IMR-90 (cell line): ENCODE results near the gene TMC8. TPM values are rescaled to one million over a fixed set of nuclear protein-coding genes. Genes with fewer than 3 reads are reported as not detected.

ENCODE experiments used
- ATAC-seq: fragments of 200-7000 bp; cut with Tn5 transposase; 2 replicates; pipeline ENCODE4 v1.9.1; 2020; ENCODE audit warnings: low read depth, mild to moderate bottlenecking, moderate library complexity
- BruUV-seq: library from RNA; stranded (reverse); fragments of 400-500 nt; replicated peaks from 2 replicates; lab custom pipeline; 2021; lab: Mats Ljungman, UMichigan
- CTCF ChIA-PET: fragments of 300-600 bp; formaldehyde crosslinking; extraction: SDS; loops from one replicate; lab custom pipeline; 2021; ENCODE audit warnings: antibody characterized with exemption; lab: Yijun Ruan, JAX
- POLR2A ChIA-PET: fragments of 300-600 bp; sonication (Branson Sonifier 250); formaldehyde crosslinking; loops from one replicate; lab custom pipeline; 2022; ENCODE audit warnings: antibody characterized with exemption; ENCODE audit not compliant: unreplicated experiment; lab: Charles Lee
- DNase-seq: peaks from one replicate; pipeline ENCODE4 v3.0.0; 2013
- H2AFZ ChIP-seq: replicated peaks from 2 replicates; pipeline ENCODE3; 2013; ENCODE audit warnings: low read length, mild to moderate bottlenecking; ENCODE audit not compliant: poor library complexity
- H2AK5ac ChIP-seq: 2 replicates; pipeline ENCODE4 v1.6.1; 2013; ENCODE audit warnings: low read depth, low read length, inconsistent platforms
- H2AK9ac ChIP-seq: replicated peaks from 2 replicates; pipeline ENCODE3; 2013; ENCODE audit warnings: mild to moderate bottlenecking, low read depth, low read length, moderate library complexity; ENCODE audit not compliant: poor library complexity
- H2BK120ac ChIP-seq: 2 replicates; pipeline ENCODE4 v1.6.1; 2013; ENCODE audit warnings: low read depth, low read length, inconsistent platforms
- H2BK15ac ChIP-seq: 3 replicates; pipeline ENCODE4 v1.6.1; 2013; ENCODE audit warnings: low read depth, low read length, inconsistent platforms
- H2BK20ac ChIP-seq: 2 replicates; pipeline ENCODE4 v1.6.1; 2013; ENCODE audit warnings: low read depth, mild to moderate bottlenecking, inconsistent platforms, low read length, moderate library complexity
- H2BK5ac ChIP-seq: 2 replicates; pipeline ENCODE4 v1.6.1; 2013; ENCODE audit warnings: mild to moderate bottlenecking, low read depth, low read length, inconsistent platforms; ENCODE audit not compliant: poor library complexity, severe bottlenecking
- H3K14ac ChIP-seq: replicated peaks from 2 replicates; pipeline ENCODE4 v1.6.1; 2013; ENCODE audit warnings: low read depth, low read length, inconsistent platforms
- H3K18ac ChIP-seq: 2 replicates; pipeline ENCODE4 v1.6.1; 2013; ENCODE audit warnings: low read depth, low read length, control low read depth
- H3K23ac ChIP-seq: 2 replicates; pipeline ENCODE4 v1.6.1; 2013; ENCODE audit warnings: low read depth, low read length, inconsistent platforms
- H3K27ac ChIP-seq: 2 replicates; pipeline ENCODE4 v1.5.1; 2013; ENCODE audit warnings: mild to moderate bottlenecking, control low read depth, low read length; ENCODE audit not compliant: insufficient read depth
- H3K27me3 ChIP-seq: 2 replicates; pipeline ENCODE4 v1.6.1; 2013; ENCODE audit warnings: low read length; ENCODE audit not compliant: control insufficient read depth, insufficient read depth
- H3K36me3 ChIP-seq: 2 replicates; pipeline ENCODE4 v1.6.1; 2013; ENCODE audit warnings: low read length, mixed read lengths; ENCODE audit not compliant: control insufficient read depth, insufficient read depth
- H3K4ac ChIP-seq: 2 replicates; pipeline ENCODE4 v1.6.1; 2013; ENCODE audit warnings: low read depth, low read length, inconsistent platforms
- H3K4me1 ChIP-seq: 2 replicates; pipeline ENCODE4 v1.6.1; 2013; ENCODE audit warnings: low read length, mixed read lengths; ENCODE audit not compliant: control insufficient read depth, insufficient read depth
- H3K4me2 ChIP-seq: 2 replicates; pipeline ENCODE4 v1.6.1; 2013; ENCODE audit warnings: low read depth, mild to moderate bottlenecking, control low read depth, low read length, moderate library complexity
- H3K4me3 ChIP-seq: 2 replicates; pipeline ENCODE4 v1.5.1; 2013; ENCODE audit warnings: low read depth, mild to moderate bottlenecking, control low read depth, low read length, moderate library complexity; ENCODE audit not compliant: insufficient read depth
- H3K56ac ChIP-seq: 2 replicates; pipeline ENCODE4 v1.6.1; 2013; ENCODE audit warnings: low read length, inconsistent platforms; ENCODE audit not compliant: insufficient read depth; ENCODE audit errors: extremely low read depth
- H3K79me1 ChIP-seq, 2 experiments: 2 replicates each; pipeline ENCODE4 v1.6.1; 2013; ENCODE audit warnings: low read length in 2 of 2, inconsistent platforms in 1 of 2, low read depth in 1 of 2
- H3K9ac ChIP-seq: 2 replicates; pipeline ENCODE4 v1.6.1; 2013; ENCODE audit warnings: low read depth, low read length, control low read depth
- H3K9me1 ChIP-seq: 2 replicates; pipeline ENCODE4 v1.6.1; 2013; ENCODE audit warnings: low read length, inconsistent platforms; ENCODE audit not compliant: insufficient read depth
- H3K9me3 ChIP-seq: 2 replicates; pipeline ENCODE4 v1.6.1; 2013; ENCODE audit warnings: low read length; ENCODE audit not compliant: control insufficient read depth, insufficient read depth
- H4K20me1 ChIP-seq: 2 replicates; pipeline ENCODE4 v1.6.1; 2013; ENCODE audit warnings: low read length, inconsistent platforms; ENCODE audit not compliant: insufficient read depth
- H4K5ac ChIP-seq: 2 replicates; pipeline ENCODE4 v1.6.1; 2013; ENCODE audit warnings: mild to moderate bottlenecking, low read depth, low read length, control low read depth
- H4K8ac ChIP-seq, 2 experiments: 2 replicates each; pipeline ENCODE4 v1.6.1; 2013; ENCODE audit warnings: low read depth in 2 of 2, low read length in 2 of 2, control low read depth in 1 of 2, inconsistent platforms in 1 of 2
- H4K91ac ChIP-seq: 2 replicates; pipeline ENCODE4 v1.6.1; 2013; ENCODE audit warnings: low read depth, low read length, inconsistent platforms; ENCODE audit not compliant: insufficient read depth
- BHLHE40 ChIP-seq: fragments of 150-350 bp; IDR thresholded peaks from 2 replicates; pipeline ENCODE4 v1.6.1; 2016; ENCODE audit warnings: mild to moderate bottlenecking, low read depth, low read length
- CHD1 ChIP-seq: IDR thresholded peaks from 2 replicates; pipeline ENCODE4 v1.6.1; 2012; ENCODE audit warnings: low read depth, low read length, improper control_type of control experiment
- MAFK ChIP-seq: IDR thresholded peaks from 2 replicates; pipeline ENCODE4 v1.6.1; 2012; ENCODE audit warnings: low read depth, low read length, improper control_type of control experiment
- MAZ ChIP-seq: IDR thresholded peaks from 2 replicates; pipeline ENCODE4 v1.6.1; 2012; ENCODE audit warnings: low read depth, mild to moderate bottlenecking, low read length, improper control_type of control experiment, moderate library complexity, borderline replicate concordance
- NFE2L2 ChIP-seq: fragments of 150-350 bp; IDR thresholded peaks from 2 replicates; pipeline ENCODE4 v1.6.1; 2016; ENCODE audit warnings: low read depth, mild to moderate bottlenecking, low read length
- POLR2A ChIP-seq: IDR thresholded peaks from 2 replicates; pipeline ENCODE4 v1.6.1; 2012; ENCODE audit warnings: mild to moderate bottlenecking, low read depth, low read length
- RAD21 ChIP-seq: IDR thresholded peaks from 2 replicates; pipeline ENCODE4 v1.6.1; 2012; ENCODE audit warnings: low read length, improper control_type of control experiment
- RFX5 ChIP-seq: IDR thresholded peaks from 2 replicates; pipeline ENCODE4 v1.8.0; 2012; ENCODE audit warnings: low read depth, mild to moderate bottlenecking, low read length, moderate library complexity
- WGBS, 2 experiments: methylation state at CpG; one replicate each; pipeline versions ENCODE4 v1.1.5 to v1.1.7; 2013; ENCODE audit warnings: missing lambda C conversion rate in 2 of 2; ENCODE audit not compliant: insufficient read length in 1 of 2; ENCODE audit errors: extremely low coverage in 2 of 2; 5-methylcytosine and 5-hydroxymethylcytosine counted together
- dilution Hi-C: fragments of 300-500 bp; cut with HindIII; formaldehyde crosslinking; loops from one replicate; pipeline ENCODE4 v1.14.3; 2018; ENCODE audit warnings: low sequenced_read_pairs; ENCODE audit not compliant: unreplicated experiment
- in situ Hi-C: fragments of 300-500 bp; cut with MboI; formaldehyde crosslinking; loops from 3 replicates; pipeline ENCODE4 v1.14.3; 2019; ENCODE audit warnings: low sequenced_read_pairs, inconsistent platforms, mixed read lengths
- intact Hi-C: fragments of 100-400 bp; cut with micrococcal nuclease; formaldehyde crosslinking; loops from 2 replicates; pipeline ENCODE4 v1.10.0; 2022
- polyA plus RNA-seq, 3 experiments: library from polyadenylated mRNA; depleted of rRNA; stranded (reverse); fragments of >200 nt; gene quantifications; 2 replicates each; pipeline ENCODE4 v1.2.3, GENCODE V29; 2012; ENCODE audit warnings: low replicate concordance in 1 of 3
- total RNA-seq: library from RNA; depleted of rRNA; stranded (reverse); fragments of >200 nt; gene quantifications from 2 replicates; pipeline ENCODE4 v1.2.3, GENCODE V29; 2012
- TF ChIP-seq, protein P1 (sequence below): conservative IDR thresholded peaks from 2 replicates; pipeline ENCODE4 v1.5.1; 2012; ENCODE audit warnings: mild to moderate bottlenecking, low read depth, low read length, improper control_type of control experiment
- TF ChIP-seq, protein P2 (sequence below): fragments of 150-350 bp; IDR thresholded peaks from 2 replicates; pipeline ENCODE4 v1.6.1; 2017; ENCODE audit warnings: mild to moderate bottlenecking, antibody characterized with exemption, low read length, low read depth

TMC8 gene
- total and polyA plus RNA-seq, 2 of the 4 experiments (the other 2 are of a cell fraction): not detected

DNA sequence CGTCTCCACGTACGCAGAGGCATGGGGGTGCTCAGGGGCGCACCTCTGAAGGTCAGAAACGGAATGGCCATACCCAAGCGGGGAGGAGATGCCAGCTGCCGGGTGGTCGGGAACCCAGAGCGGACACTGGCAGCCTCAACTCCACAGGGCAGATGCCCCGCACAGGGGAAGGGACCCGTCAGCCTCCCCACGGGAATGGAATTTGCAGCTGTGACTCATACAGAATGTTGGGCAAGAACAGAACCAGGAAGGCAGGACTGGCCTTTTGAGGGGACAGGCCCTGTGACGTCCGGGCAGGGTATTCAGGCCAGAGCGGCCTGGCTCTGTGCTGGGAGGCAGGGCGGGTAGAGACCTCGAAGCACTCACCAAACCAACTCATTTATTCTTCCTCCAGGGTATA lies 48.8 kb downstream of the TMC8 start (continued):
- TF ChIP-seq, protein P1, sequence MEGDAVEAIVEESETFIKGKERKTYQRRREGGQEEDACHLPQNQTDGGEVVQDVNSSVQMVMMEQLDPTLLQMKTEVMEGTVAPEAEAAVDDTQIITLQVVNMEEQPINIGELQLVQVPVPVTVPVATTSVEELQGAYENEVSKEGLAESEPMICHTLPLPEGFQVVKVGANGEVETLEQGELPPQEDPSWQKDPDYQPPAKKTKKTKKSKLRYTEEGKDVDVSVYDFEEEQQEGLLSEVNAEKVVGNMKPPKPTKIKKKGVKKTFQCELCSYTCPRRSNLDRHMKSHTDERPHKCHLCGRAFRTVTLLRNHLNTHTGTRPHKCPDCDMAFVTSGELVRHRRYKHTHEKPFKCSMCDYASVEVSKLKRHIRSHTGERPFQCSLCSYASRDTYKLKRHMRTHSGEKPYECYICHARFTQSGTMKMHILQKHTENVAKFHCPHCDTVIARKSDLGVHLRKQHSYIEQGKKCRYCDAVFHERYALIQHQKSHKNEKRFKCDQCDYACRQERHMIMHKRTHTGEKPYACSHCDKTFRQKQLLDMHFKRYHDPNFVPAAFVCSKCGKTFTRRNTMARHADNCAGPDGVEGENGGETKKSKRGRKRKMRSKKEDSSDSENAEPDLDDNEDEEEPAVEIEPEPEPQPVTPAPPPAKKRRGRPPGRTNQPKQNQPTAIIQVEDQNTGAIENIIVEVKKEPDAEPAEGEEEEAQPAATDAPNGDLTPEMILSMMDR: no peak
- TF ChIP-seq NFE2L2 (no peak), RAD21 (no peak)

DNA sequence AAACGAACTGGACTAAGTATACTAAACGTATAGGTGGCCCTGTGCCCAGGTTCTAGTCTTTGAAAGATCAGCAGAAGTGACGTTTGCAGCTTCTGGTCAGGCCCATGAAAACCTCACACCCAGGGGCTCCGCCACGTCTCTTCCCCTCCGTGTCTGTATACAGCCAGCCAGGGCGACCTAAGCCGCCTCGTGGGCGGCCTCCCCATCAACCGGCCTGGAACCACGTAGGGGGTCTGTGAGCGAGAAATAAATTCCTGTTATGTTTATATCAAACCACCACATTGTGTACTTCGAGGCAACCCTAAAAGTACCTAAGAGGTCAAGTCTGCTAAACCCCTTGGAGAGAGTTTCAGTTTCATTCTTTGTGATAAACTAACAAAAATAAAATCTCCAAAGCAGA lies 49.5 kb downstream of the TMC8 start:
- intact Hi-C loops: no loop called here
- H2AFZ ChIP-seq: peak overlapping the region; percentile 64
- H3K18ac ChIP-seq: peak overlapping the region; percentile 92
- H2AK5ac ChIP-seq: no peak overlapping the region
- in situ Hi-C loops: no loop called here
- no peaks in the 10 kb centered on the region; the same call in 1 of the 2 replicates for H3K36me3 ChIP-seq
- no peaks in the 10 kb centered on the region for H3K9me3 ChIP-seq
- H4K20me1 ChIP-seq: 0 out of 2 replicates have a peak, but pooled peaks cover 6% of the 10 kb centered on the region
- H2BK5ac ChIP-seq: peak overlapping the region; percentile 64
- peak overlapping the region; percentile 88 for H4K5ac ChIP-seq
- H3K9ac ChIP-seq: peak overlapping the region; percentile 24; the same call in 1 of the 2 replicates
- H2AK9ac ChIP-seq: peak overlapping the region; percentile 76
- WGBS, 2 experiments: 33% methylated on average over 5 of the region's 14 CpGs; no CpG with 5 or more reads in 1 of the 2 experiments
- peak overlapping the region in 1 of 2 experiments; percentile 90; a peak in 3 of 4 replicates for H4K8ac ChIP-seq
- BruUV-seq: no TSS peak
- peaks cover 16 to 63% of the 10 kb centered on the region in 2 experiments; a peak in 3 of 4 replicates for H3K79me1 ChIP-seq
- CTCF ChIA-PET: no interaction called here
- peaks cover 16% of the 10 kb centered on the region; the same call in 1 of the 2 replicates for H3K9me1 ChIP-seq
- peak overlapping the region; percentile 73 for H3K14ac ChIP-seq
- peak overlapping the region; percentile 43 for H4K91ac ChIP-seq
- dilution Hi-C loops: no loop called here
- 0 out of 3 replicates have a peak overlapping the region, but pooled peaks have one; percentile 6 for H2BK15ac ChIP-seq
- peak overlapping the region; percentile 38; the same call in 1 of the 2 replicates for H3K56ac ChIP-seq
- H3K4me2 ChIP-seq: peak overlapping the region; percentile 94
- H3K4me1 ChIP-seq: peaks cover 13% of the 10 kb centered on the region
- POLR2A ChIA-PET: no interaction called here
- H2BK120ac ChIP-seq: peak overlapping the region; percentile 86
- no peaks in the 10 kb centered on the region for H3K27me3 ChIP-seq
- H2BK20ac ChIP-seq: peak overlapping the region; percentile 38
- H3K4me3 ChIP-seq: peak overlapping the region; percentile 35
- peak overlapping the region; percentile 34; the same call in 1 of the 2 replicates for H3K27ac ChIP-seq
- peak overlapping the region; percentile 63 for H3K4ac ChIP-seq
- DNase-seq (peak; percentile 50), ATAC-seq (peak; percentile 42)
- peak overlapping the region; percentile 18; the same call in 1 of the 2 replicates for H3K23ac ChIP-seq
- TF ChIP-seq, protein P2, sequence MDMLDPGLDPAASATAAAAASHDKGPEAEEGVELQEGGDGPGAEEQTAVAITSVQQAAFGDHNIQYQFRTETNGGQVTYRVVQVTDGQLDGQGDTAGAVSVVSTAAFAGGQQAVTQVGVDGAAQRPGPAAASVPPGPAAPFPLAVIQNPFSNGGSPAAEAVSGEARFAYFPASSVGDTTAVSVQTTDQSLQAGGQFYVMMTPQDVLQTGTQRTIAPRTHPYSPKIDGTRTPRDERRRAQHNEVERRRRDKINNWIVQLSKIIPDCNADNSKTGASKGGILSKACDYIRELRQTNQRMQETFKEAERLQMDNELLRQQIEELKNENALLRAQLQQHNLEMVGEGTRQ: no peak
- TF ChIP-seq POLR2A: no peak
- TF ChIP-seq RFX5: no peak
- no peak for TF ChIP-seq MAFK
- TF ChIP-seq, protein P1: no peak
- TF ChIP-seq BHLHE40: no peak
- TF ChIP-seq MAZ: no peak
- TF ChIP-seq CHD1: no peak
